Thyroid gland (tissue), 4 donors: Measurements from ENCODE around the gene NRG3. TPM values are rescaled to one million over a fixed set of nuclear protein-coding genes. Genes with fewer than 3 reads are reported as not detected.

ENCODE experiments used
- DNase-seq, 2 donors: peaks; one replicate each; pipeline ENCODE4 v3.0.0-alpha.2; 2019
- H3K27ac ChIP-seq, 3 donors: fragments of 200-600 bp; sonication (generic); 1 replicate in 2 of 3; 2 replicates in 1 of 3; pipeline ENCODE4 v1.5.1; 2016 to 2019; ENCODE audit warnings: mild to moderate bottlenecking in 1 of 3, moderate library complexity in 1 of 3
- H3K27me3 ChIP-seq: fragments of 200-600 bp; sonication (generic); one replicate; pipeline ENCODE4 v1.5.1; 2019
- H3K36me3 ChIP-seq, 2 donors: fragments of 200-600 bp; sonication (generic); one replicate each; pipeline ENCODE4 v1.5.1; 2016 to 2019
- H3K4me1 ChIP-seq, 2 donors: fragments of 200-600 bp; sonication (generic); one replicate each; pipeline ENCODE4 v1.5.1; 2017 to 2019
- H3K4me3 ChIP-seq, 3 donors: fragments of 200-600 bp; sonication (generic); replicated peaks in 1 of 3; 1 replicate in 2 of 3; 2 replicates in 1 of 3; pipeline ENCODE4 v1.5.1; 2016; ENCODE audit warnings: mild to moderate bottlenecking in 1 of 3
- H3K9me3 ChIP-seq: fragments of 200-600 bp; sonication (generic); one replicate; pipeline ENCODE4 v1.5.1; 2017
- POLR2A ChIP-seq, 2 donors: fragments of 450-650 bp; IDR thresholded peaks; one replicate each; pipeline ENCODE4 v1.6.1; 2017; ENCODE audit warnings: antibody characterized with exemption in 2 of 2, mild to moderate bottlenecking in 2 of 2, moderate library complexity in 1 of 2
- WGBS, 2 donors: methylation state at CpG; one replicate each; pipeline ENCODE4 v1.1.5; 2017; 5-methylcytosine and 5-hydroxymethylcytosine counted together
- intact Hi-C: fragments of 100-400 bp; cut with DNase I; formaldehyde crosslinking; loops from one replicate; pipeline ENCODE4 v1.15.1; 2023
- total RNA-seq, 4 donors: library from RNA; depleted of rRNA; stranded (reverse); fragments of >200 nt; gene quantifications; one replicate each; pipeline ENCODE4 v1.2.3, GENCODE V29; 2016
- TF ChIP-seq, protein P1 (sequence below), 6 experiments: fragments of 200-600 bp in 3 of 6; fragments of 450-650 bp in 3 of 6; sonication (generic) in 3 of 6; IDR thresholded peaks; one replicate each; pipeline ENCODE4 v1.5.1; 2016 to 2019; ENCODE audit warnings: antibody characterized with exemption in 6 of 6, mild to moderate bottlenecking in 2 of 6, inconsistent platforms in 1 of 6, moderate library complexity in 1 of 6

NRG3 gene
- total RNA-seq, 4 donors from 2014 or later, result 0.67 to 1.8 (median 1.3) TPM

DNA sequence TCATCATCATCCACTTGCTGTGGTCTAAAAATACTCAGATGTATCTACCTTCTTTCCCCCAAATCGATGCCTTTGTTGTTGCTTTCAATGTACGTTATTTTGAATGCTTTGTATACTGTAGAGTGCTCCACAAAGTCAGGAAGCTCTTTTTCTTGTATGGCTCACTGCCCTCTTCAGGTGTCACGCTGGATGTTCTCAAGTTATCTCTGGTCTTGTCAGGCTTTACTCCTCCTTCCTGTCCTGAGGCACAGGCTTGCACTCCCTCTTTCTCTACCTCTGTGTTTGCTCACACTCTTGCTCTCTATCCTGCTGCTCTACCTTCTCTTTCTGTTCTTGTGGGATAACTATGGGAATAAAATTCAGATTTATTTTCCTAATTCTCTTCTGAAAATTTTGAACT is 381.3 kb downstream of the NRG3 start:
- H3K4me1 ChIP-seq, result no peaks in the 10 kb centered on the region
- H3K9me3 ChIP-seq, result no peaks in the 10 kb centered on the region
- H3K4me3 ChIP-seq, result no peak overlapping the region
- no peaks in the 10 kb centered on the region for H3K36me3 ChIP-seq
- no peaks in the 10 kb centered on the region for H3K27me3 ChIP-seq
- no peak overlapping the region for H3K27ac ChIP-seq
- intact Hi-C loops, result no loop called here
- DNase-seq, result no peak
- 69 to 73% methylated on average over 3 of the region's 3 CpGs for WGBS, 2 donors
- TF ChIP-seq, protein P1, sequence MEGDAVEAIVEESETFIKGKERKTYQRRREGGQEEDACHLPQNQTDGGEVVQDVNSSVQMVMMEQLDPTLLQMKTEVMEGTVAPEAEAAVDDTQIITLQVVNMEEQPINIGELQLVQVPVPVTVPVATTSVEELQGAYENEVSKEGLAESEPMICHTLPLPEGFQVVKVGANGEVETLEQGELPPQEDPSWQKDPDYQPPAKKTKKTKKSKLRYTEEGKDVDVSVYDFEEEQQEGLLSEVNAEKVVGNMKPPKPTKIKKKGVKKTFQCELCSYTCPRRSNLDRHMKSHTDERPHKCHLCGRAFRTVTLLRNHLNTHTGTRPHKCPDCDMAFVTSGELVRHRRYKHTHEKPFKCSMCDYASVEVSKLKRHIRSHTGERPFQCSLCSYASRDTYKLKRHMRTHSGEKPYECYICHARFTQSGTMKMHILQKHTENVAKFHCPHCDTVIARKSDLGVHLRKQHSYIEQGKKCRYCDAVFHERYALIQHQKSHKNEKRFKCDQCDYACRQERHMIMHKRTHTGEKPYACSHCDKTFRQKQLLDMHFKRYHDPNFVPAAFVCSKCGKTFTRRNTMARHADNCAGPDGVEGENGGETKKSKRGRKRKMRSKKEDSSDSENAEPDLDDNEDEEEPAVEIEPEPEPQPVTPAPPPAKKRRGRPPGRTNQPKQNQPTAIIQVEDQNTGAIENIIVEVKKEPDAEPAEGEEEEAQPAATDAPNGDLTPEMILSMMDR (IDR thresholded peaks at IDR 0.05), result no peak
- TF ChIP-seq POLR2A (IDR thresholded peaks at IDR 0.05), result no peak

DNA sequence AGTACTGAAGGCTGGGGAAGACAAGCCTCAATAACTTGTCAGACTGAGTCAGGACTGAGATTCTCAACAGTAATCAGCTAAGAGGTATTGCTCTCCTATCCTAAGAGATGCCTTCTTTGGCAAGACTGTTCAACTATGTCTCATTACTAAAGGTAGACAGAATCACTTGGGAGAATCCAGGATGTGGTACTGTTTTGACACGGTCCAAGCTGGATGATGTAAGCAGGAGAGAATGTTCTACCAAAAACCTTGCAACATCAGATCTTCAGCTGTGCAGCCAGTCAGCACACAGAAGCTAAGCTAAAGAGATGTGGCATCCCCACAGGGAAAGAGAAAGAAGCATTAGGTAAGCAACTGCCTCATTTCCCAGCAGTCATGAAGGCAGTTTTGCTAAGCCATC is 391.4 kb downstream of the NRG3 start:
- WGBS, 2 donors, result 54 to 82% methylated on average over 1 of the region's 1 CpG

DNA sequence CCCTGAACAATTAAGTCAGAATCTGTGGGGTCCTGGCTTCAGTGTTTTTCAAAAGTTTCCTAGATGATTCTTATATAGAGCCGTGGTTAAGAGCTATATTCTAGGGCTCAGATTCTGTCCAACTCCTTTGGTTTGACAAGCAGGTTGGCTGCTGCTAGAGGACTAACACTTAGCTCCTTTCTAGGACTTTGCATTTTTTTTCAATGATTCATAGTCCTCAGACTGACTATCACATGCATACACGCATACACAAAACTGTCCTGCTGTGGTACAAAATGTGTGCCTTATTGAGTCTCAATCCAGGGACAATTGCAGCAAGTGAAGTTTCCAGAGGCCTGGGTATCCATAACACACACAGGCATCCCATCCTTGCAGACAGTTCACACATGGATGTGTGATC is 392.0 kb downstream of the NRG3 start:
- no peaks in the 10 kb centered on the region for H3K9me3 ChIP-seq
- TF ChIP-seq POLR2A (IDR thresholded peaks at IDR 0.05), result no peak
- TF ChIP-seq, protein P1 (IDR thresholded peaks at IDR 0.05), result no peak
- H3K27ac ChIP-seq, result no peak overlapping the region
- H3K4me3 ChIP-seq, result no peak overlapping the region
- H3K36me3 ChIP-seq, result no peaks in the 10 kb centered on the region
- no peaks in the 10 kb centered on the region for H3K4me1 ChIP-seq
- DNase-seq, result no peak
- 90 to 94% methylated on average over 2 of the region's 2 CpGs for WGBS, 2 donors
- intact Hi-C loops, result no loop called here
- H3K27me3 ChIP-seq, result no peaks in the 10 kb centered on the region

More for the DNA sequence above, 391.4 kb downstream of the NRG3 start:
- H3K4me3 ChIP-seq, result no peak overlapping the region
- no peak for DNase-seq
- TF ChIP-seq, protein P1 (IDR thresholded peaks at IDR 0.05), result no peak
- TF ChIP-seq POLR2A (IDR thresholded peaks at IDR 0.05), result no peak
- H3K9me3 ChIP-seq, result no peaks in the 10 kb centered on the region
- no peaks in the 10 kb centered on the region for H3K27me3 ChIP-seq
- no peaks in the 10 kb centered on the region for H3K4me1 ChIP-seq
- H3K27ac ChIP-seq, result no peak overlapping the region
- no peaks in the 10 kb centered on the region for H3K36me3 ChIP-seq
- intact Hi-C loops, result no loop called here

DNA sequence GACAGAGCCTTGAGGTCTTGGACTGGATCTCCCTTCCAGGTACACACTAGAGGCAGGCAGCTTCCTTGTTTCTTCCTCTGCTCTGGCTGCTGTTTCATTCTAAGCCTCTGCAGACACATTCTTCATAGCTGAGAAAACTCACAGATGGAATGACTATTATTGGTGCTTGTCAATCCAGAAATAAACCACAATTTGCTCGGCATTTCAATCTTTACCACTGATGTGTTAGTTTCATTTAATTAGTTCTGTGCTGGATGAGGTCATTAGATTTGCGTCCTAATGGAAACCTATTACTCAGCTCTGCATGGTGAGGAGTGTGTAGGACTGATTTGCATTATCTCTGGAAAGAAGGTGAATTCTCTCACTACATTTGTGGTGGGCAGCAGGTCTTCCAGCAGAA is 392.5 kb downstream of the NRG3 start:
- TF ChIP-seq, protein P1 (IDR thresholded peaks at IDR 0.05), result no peak
- TF ChIP-seq POLR2A (IDR thresholded peaks at IDR 0.05), result no peak
- Histone ChIP-seq H3K27ac (no peak overlapping the region), H3K9me3 (no peaks in the 10 kb centered on the region), H3K4me3 (no peak overlapping the region), H3K36me3 (no peaks in the 10 kb centered on the region), H3K4me1 (no peaks in the 10 kb centered on the region), H3K27me3 (no peaks in the 10 kb centered on the region)
- 73 to 90% methylated on average over 2 of the region's 2 CpGs for WGBS, 2 donors
- no peak for DNase-seq
- intact Hi-C loops, result no loop called here

DNA sequence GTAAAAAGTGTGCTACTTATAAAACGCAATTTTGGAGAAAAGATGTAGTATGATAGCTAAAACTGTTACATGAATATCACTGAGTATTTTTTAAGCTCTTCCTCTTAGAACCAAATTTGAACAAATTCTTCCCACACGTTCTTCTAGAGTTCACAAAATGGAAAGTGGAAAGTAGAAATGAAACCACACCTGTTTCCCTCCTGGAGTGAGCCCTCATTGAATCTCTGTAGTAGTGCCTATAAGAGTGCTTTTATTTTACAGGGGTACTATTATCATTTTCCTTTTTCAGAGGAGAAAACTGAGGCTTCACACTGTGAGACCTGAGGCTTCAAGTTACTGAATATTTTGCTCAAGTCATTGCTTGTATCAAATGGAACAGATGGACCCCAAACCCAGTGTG is 393.0 kb downstream of the NRG3 start:
- 81 to 90% methylated on average over 2 of the region's 2 CpGs for WGBS, 2 donors
- H3K4me1 ChIP-seq, result no peaks in the 10 kb centered on the region
- no peaks in the 10 kb centered on the region for H3K9me3 ChIP-seq
- no peak overlapping the region for H3K27ac ChIP-seq
- no peaks in the 10 kb centered on the region for H3K36me3 ChIP-seq
- no peak for DNase-seq
- TF ChIP-seq POLR2A (IDR thresholded peaks at IDR 0.05), result no peak
- TF ChIP-seq, protein P1 (IDR thresholded peaks at IDR 0.05), result no peak
- no peaks in the 10 kb centered on the region for H3K27me3 ChIP-seq
- H3K4me3 ChIP-seq, result no peak overlapping the region
- intact Hi-C loops, result no loop called here
